GM21737 (cell line): ENCODE results near the gene HYOU1.
"Not testable (repeated sequence)": the region's sequence is repeated elsewhere in the genome, so short reads cannot be mapped to it uniquely, and the experiment has no call there.

Experiments used
- ATAC-seq: cut with Tn5 transposase; IDR thresholded peaks from one replicate; pipeline ENCODE4 v1.9.1; 2021; ENCODE audit warnings: mild to moderate bottlenecking, moderate library complexity; ENCODE audit not compliant: unreplicated experiment

HYOU1 gene

DNA sequence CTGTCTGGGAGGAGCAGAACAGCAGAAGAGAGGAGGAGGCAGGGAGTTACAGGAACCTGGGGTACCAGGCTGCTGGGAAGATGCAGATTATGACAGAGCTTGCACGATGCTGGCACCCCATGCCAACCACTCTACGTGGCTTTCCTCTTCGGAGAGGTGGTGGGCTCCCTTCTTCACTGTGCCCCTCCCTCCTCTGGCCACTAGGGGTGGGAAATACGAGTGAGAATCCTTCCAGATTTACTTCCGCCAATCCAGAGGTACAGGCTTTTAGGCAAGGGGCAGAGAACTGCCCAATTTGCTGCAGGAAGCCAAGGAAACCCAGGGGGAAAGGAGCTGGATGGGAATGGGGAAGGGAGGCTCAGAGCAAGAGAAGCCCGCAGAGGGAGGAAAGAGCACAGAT lies 12.3 kb downstream of the HYOU1 start:
- ATAC-seq, result no peak

DNA sequence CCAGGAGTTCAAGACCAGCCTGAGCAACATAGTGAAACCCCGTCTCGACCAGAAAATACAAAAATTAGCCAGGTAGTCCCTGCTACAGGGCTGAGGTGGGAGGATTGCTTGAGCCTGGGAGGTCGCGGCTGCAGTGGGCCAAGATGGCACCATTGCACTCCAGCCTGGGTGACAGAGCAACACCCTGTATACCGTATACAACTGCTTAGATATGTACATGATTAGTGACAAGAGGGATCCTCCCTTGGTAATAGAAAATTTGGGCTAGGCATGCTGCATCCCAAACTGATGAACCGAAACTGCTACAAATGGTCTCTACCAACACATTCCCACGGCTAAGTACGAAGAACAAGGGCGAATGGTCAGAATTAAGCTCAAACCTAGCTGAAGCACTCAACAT lies 14.1 kb downstream of the HYOU1 start:
- ATAC-seq, result no peak

DNA sequence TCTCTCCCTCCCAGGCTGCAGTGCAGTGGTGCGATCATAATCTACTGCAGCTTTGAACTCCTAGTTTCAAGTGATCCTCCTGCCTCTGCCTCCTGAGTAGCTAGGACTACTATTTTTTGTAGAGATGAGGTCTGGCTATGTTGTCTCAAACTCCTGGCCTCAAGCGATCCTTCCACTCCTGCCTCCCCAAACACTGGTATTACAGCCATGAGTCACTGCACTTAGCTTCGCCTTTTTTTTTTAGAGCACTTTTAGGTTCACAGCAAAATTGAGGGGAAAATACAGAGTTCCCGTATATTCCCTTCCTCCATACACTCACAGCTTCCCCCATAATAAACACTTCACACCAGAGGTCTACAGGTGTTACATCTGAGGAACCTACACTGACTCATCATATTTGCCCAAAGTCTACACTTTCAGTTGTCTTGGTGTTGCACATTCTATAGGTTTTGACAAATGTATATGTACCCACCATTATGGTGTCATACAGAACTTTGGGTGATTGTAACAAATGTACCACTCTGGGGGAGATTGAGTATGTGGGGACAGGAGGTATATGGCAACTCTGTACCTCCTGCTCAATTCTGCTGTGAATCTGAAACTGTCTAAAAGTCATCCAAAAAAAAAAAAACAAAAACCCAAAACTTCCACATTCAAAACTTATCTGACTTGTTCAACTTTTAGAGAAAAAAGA lies 15.0 kb downstream of the HYOU1 start:
- ATAC-seq, result no peak

DNA sequence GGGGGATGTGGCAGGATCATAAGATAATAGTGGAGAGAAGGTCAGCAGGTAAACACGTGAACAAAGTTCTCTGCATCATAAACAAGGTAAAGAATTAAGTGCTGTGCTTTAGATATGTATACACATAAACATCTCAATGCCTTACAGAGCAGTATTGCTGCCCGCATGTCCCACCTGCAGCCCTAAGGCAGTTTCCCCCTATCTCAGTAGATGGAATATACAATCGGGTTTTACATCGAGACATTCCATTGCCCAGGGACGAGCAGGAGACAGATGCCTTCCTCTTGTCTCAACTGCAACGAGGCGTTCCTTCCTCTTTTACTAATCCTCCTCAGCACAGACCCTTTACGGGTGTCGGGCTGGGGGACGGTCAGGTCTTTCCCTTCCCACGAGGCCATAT lies 17.5 kb downstream of the HYOU1 start:
- not testable (repeated sequence) for ATAC-seq

DNA sequence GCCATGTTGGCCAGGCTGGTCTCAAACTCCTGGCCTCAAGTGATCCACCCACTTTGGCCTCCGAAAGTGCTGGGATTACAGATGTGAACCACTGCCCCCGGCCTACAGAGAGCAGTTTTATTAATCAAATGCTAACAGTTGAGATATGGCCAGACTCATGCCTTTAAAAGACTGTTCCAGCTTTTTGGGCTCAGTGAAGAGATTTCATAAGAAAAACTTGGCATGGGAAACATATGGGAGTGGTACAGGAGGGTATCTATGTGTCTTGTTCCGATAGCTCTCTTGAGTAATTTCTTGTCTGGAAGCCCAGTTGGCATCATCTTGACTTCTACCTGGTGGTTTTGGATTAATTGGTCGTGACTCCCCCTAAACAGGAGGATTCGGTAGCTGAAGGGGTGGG lies 18.1 kb downstream of the HYOU1 start:
- no peak for ATAC-seq

DNA sequence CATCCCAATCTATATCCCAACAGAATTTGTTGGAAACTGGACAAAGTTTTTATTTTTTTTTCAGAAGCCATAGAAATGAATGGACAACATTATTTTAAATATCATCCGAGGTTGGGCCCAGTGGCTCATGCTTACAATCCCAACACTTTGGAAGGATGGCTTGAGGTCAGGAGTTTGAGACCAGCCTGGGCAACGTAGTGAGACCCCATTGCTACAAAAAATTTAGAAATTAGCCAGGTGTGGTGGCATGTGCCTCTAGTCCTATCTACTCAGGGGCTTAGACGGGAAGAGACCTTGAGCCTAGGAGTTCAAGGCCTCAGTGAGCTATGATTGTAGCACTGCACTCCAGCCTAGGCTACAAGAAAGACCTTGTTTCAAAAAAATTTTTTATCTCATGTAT lies 22.2 kb downstream of the HYOU1 start:
- no peak for ATAC-seq

DNA sequence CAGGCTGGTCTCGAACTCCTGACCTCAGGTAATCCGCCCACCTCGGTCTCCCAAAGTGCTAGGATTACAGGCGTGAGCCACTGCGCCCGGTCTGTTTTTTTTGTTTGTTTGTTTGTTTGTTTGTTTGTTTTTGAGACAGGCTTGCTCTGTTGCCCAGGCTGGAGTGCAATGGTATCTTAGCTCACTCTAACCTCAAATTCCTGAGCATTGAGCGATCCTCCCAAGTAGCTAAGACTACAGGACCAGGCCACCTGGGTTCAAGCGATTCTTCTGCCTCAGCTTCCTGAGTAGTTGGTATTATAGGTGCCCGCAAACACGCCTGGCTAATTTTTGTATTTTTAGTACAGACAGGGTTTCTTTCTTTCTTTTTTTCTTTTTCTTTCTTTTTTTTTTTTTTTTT lies 23.6 kb downstream of the HYOU1 start:
- not testable (repeated sequence) for ATAC-seq

DNA sequence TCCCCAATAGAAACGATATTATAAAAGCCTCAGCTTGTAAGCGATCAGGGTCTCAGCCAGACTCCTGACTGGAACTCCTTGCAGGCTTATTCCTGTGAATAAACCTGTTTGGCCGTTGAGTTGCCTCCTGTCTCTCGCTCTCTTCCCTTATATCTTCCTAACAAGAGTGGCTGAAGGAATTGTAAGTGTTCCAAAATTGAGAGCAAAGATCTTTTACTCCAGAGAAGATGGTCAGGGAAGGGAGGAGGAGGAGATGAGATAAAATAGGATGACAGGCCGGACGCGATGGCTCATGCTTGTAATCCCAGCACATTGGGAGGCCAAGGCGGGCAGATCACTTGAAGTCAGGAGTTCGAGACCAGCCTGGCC lies 25.1 kb downstream of the HYOU1 start:
- no peak for ATAC-seq

DNA sequence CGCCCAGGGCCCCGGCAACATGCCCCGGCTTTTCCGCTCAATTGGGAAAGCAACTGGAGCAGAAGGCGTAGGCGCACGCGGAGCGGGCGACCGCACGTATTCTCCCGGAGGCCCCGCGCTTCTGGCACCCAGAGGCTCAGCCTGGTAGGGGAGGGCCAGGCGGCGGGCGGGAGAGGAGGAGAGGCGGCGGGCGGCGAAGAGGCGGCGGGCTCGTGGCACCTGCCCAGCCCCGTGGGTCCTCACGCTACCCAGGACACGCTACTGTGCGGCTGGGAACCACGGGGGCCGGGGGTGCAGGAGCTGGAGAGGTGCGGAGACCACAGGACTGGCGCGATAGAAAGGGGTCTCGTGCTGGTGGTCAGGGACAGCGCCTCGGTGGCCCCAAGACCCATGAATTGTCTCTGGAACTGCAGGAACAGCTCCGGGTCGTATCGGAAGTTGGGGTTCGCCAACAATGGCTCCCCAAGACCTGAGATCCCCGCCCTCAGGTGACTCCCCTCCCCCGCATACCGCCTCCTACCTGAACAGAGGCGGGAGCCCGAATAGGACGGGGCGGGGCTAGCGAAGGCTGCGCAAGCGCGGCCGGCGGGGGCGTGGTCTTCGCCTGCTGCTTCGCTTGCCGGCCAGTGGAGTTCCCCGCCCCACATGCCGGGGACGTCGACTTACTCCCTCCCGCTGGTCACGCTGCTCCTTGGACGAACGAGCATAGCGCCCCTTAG lies 26.5 kb downstream of the HYOU1 start, which contains the start of gene SLC37A4:
Gene SLC37A4, minus strand, starts transcription at position 549 of the 719 bp plus-strand sequence.
- ATAC-seq, result peak; percentile 77

DNA sequence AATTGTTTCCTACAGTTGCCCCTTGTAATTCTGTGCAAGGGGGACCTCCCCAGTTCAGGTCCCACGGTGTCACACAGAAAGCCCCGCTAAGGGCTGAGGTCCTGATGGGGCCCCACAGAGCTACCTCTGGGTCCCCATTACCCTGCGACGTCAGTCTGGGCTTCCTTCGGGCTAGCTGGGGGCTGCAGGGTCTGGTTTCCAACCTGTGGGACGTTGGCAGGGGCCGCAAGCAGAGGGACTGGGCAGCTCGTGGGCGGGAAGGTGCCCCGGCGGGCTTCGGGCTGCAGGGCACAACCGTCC lies 27.0 kb downstream of the HYOU1 start:
- ATAC-seq, result peak; percentile 9

DNA sequence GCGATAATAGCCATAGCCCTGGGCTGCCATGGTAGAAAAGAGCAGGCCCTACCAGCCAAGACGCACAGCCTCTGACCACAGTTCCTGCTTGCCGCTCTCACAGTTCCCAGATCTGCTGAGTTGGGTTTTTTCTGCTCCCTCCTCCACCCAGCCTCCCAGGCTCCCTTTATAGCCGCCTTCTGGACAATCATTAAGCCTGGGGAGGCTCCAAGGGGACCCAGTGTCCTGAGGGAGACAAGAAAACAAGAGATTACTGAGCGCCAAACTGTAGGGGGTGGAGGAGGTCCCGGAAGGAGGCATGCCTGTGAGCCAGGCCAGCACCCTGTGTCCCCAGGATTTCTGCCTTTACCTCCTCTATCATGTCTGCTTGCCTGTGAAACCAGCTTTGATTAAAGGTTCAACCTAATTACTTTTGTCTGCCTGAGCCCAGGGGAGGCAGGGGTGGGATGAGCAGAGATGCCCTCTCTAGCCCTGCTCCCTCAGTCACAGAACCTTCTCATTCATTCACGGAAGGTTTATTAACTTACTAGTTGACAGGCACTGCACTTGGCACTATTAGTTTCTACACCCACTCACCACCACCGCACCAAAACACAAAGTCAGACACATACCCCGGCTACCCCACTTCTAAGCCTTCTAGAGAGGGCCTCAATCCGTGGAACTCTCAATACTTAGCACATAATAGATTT lies 27.5 kb downstream of the HYOU1 start:
- ATAC-seq, result peak; percentile 2

DNA sequence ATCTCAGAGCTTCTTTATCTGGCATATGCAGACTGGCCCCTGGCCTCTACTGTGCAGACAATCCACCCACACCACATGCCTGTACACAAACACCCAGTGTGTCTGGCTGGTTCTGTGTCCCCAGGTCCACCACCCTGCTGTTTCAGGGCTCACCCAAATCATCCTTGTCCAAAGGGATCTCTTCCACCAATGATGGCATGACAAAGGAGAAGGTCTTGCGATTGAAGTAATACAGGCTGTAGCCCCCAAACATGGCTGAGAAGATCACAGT lies 28.0 kb downstream of the HYOU1 start:
- no peak for ATAC-seq

DNA sequence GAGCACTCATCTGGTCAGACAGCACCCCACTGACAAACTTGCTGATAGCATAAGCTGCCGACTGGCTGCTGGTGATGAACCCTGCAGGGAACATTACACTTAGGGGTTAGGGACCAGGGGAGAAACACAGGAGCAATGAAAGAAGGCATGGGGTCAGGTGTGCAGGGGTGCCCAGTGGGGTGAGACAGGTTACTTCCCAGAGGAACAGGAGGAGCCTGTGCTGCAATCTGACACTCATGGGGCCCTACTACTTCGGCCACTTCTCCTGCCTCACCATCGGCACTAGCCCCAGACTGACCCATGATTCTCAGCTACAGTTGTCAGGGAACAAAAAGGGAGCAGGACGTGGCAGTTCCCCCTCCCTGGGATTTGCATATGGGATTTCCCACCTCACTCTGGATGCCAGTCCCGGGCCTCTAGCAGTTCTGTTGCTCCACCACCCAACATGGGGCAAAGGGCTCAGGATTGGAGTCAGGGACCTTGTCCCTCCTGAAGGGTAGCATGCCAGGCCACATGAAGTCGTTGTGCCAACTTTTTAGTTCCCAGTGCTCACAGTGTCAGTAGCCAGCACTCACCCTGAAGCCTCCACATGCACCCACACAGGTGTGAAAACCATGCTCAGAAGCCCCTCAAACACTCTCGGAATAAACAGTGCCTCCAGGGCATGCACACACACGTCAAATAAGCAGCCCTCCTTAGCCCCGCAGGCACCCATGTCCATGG lies 28.5 kb downstream of the HYOU1 start:
- ATAC-seq, result no peak

DNA sequence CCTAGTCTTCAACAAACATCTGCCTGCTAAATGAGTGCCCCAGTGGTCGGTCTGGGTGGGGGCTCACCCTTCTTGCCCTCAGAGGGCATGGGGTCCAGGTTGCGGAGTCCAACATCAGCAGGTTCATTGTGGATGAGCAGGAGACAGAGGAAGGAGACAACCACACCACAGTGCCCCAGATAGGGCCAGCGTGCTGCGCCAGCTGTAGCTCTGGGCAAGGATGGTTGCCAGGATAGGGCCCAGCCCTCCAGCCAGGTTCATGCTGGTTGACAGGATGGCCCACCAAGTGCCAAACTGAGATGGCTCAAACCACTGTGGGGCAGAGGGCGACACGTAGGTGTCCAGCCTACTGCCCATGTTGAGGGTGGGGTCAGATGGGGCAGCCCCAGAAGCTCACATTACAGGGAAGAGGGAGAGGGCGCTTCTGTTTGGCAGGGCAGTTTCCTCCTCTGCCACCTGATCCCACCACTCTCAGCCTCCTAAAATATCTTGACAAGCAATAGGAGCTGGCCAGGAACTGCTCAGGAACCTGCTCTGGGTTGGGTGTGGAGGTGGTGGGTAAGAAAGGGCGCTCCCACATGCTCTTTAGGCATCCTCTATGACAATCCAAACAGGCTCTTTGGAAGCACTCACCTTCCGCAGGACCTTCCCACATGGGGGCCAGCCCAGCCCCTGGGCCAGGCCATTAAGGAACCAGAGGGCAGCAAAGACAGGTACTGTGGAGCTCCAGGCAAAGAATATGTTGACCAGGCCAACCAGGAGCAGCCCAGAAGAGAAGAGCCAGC lies 29.3 kb downstream of the HYOU1 start:
- ATAC-seq, result no peak

DNA sequence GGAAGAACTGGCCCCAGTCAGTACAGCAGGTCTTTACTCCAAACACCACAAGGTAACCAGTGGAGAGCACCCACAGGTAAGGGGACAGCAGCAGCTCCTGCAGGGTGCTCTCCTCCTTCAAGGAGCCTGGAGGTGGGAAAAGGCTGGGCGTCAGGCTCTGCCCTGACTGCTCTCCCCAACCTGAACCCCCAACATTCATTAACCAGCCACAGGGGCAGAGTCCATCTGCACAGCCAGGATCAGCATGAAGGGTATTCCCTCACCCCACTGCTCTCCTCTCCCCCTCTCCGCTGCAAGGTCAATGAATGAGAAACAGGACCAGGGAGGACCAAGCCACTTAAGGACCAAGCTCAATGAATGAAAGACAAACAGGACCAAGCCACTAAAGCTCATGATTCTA lies 30.0 kb downstream of the HYOU1 start:
- ATAC-seq, result no peak

DNA sequence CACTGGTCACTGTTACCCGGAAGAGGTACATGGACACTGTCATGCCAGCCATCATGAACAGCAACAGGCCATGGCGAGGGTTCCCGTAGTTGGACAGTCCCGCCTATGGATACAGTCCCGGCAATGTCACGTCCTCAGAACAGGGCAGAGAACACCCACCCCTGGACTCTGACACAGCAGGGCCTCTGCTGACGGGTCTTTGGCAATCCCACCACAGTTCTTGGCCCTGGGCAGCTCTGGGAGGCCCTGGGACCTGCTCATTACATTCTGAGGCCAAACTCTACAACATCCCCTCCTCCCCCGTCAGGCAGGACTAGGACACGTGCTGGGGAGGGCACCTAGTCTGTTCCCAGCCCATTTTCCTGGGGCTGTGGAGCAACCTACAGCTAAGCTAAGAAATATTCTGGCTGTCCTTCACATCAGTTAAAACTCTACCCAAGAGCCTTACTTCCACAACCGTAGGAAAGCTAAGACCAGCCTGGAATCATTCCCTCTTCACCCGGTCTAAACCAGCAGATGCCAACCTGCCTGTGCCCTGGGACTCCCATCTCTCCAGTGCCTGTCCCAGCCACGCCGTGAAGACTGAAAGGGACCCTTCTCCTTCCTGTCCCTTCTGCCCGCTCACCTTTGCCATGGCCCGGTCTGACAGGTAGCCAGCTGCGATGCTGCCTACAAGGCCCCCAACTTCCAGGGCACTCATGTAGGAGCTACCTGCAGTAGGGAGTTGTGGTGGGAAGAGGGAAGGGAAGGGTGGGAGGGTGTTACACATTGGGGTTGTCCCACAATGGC lies 30.8 kb downstream of the HYOU1 start:
- ATAC-seq, result no peak

DNA sequence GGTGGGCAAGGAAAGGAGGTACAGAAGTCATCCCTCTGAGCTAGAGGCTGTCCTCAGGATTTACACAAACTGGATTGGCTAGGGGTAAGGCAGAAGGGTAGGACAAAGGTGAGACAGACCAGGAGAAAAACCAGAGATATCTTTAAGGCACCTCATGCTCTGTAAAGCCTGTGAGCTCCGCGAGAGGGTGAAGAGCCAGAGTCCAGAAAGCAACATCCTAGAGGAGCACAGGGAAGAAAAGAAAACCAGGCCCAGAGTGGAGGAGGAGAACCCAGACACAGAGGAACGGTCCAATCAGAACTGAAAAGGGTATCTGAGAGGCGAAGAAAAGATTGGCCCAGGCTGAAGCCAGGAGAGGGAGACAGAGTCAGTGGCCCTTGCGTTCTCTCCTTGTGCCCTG lies 31.5 kb downstream of the HYOU1 start:
- no peak for ATAC-seq

DNA sequence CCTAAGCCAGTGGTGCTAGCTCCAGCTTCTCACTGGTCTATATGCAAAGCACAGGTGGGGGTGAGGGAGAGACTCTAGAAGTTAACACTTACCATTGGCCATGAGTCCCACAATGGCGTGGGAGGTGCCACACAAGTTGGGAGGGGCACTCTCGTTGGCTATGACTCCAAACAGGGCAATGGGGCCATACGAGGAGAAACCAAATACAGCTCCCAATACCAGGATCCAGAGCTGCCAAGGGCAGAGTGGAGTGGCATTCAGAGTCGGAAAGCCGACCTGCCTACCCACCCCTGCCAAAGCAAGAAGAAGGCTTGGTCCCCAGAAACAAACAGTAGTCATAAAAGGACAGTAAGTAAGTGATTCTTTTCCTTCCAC lies 31.9 kb downstream of the HYOU1 start:
- no peak for ATAC-seq

DNA sequence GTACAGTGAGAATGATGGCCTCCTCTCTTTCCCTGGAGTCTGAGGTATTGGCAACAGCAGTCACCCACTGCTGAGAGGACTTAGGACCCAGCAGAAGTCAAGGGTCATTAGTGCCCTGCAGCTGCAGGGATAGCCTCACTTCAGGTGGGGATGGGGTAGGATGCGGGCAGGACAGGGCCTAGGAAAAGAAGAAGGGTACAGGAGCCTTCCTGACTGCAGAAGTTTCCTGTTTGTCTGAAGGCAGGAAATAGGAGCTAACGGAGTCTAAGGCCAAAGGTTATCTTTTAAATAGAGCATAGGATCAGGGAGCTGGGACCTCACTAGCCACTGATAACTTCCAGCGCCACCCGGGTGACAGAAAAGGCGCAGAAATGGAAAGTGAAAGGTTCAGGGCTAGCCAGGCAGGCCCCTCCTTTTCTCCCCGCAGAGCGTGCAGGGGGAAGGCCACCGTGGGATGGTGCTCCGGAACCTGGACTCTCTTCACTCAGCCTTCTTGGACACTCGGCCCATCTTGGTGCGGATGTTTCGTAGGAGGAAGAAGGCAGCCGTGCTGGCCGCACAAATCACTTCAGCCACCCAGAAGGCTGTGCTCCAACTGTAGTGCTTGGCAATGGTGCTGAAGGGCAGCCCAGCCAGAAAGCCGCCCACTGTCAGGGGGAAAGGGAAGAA lies 32.4 kb downstream of the HYOU1 start:
- no peak for ATAC-seq

DNA sequence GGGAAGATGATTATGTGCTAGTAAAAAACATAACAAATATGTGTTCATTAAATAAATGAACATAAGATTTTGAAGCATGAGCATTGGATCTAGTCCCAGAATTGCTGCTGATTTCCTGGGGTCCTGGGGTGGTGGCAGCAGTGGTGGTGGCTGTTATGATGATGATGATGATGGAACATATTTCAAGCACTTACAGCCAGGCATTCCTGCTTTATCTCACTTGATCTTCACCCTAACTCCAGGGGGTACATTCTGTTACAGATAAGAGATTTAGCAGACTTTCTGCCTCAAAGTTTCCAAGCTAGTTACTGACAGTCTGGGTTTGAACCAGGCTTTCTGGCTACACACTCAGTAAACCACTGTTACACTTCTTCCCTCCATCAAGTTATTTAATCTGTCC lies 33.3 kb downstream of the HYOU1 start:
- no peak for ATAC-seq
